Measurements from ENCODE around the gene INPP4A. TPM values are rescaled to one million over a fixed set of nuclear protein-coding genes. Genes with fewer than 3 reads are reported as not detected.
"Not testable (repeated sequence)": the region's sequence is repeated elsewhere in the genome, so short reads cannot be mapped to it uniquely, and the experiment has no call there.

INPP4A gene
- total and polyA plus RNA-seq, 7 experiments from 2014 or later: 51.4 to 165 (median 145) TPM

- Histone ChIP-seq H3K9me3 (ENCODE audit: control insufficient read depth in 2 of 3, low read length in 3 of 3) (no peaks in the 10 kb centered on the region), H3K4me3 (ENCODE audit: low read length) (no peak overlapping the region), H3K27ac (ENCODE audit: low read depth, low read length) (no peak overlapping the region), H3K27me3 (ENCODE audit: control insufficient read depth in 2 of 2, insufficient read depth in 2 of 2, low read length in 2 of 2) (no peaks in the 10 kb centered on the region), H3K36me3 (ENCODE audit: control insufficient read depth in 2 of 3, insufficient read depth in 3 of 3, low read length in 3 of 3) (no peaks in the 10 kb centered on the region), H3K4me1 (ENCODE audit: control insufficient read depth in 2 of 2, insufficient read depth in 2 of 2, low read length in 2 of 2) (no peaks in the 10 kb centered on the region)
- peaks cover 3 to 35% (median 16%) of the 10 kb centered on the region in 5 donors for H3K27me3 Mint-ChIP-seq
- H3K9me3 Mint-ChIP-seq: no peaks in the 10 kb centered on the region
- H3K36me3 Mint-ChIP-seq: no peaks in the 10 kb centered on the region
- intact Hi-C loops (cut with micrococcal nuclease): no loop called here
- no peak overlapping the region for H3K4me3 Mint-ChIP-seq
- DNase-seq (no peak), ATAC-seq (no peak)
- POLR2A ChIA-PET: no interaction called here
- H3K4me1 Mint-ChIP-seq: no peaks in the 10 kb centered on the region
- CTCF ChIA-PET: interaction anchor here (0.5 kb wide), 1 partner anchor 34 kb away, joined by 3 read pairs; no protein-coding TSS in a partner anchor
- H3K27ac Mint-ChIP-seq: no peak overlapping the region
Observed at GRCh38 chr2:98405301-98405700, 39.4 kb upstream of the INPP4A start.

GRCh38 chr2:98408155-98408554 lies 36.5 kb upstream of the INPP4A start:
- H3K27ac ChIP-seq (ENCODE audit: low read depth, low read length): no peak overlapping the region
- peaks cover 3 to 6% (median 5%) of the 10 kb centered on the region in 7 donors for H3K4me1 Mint-ChIP-seq
- H3K4me3 Mint-ChIP-seq: no peak overlapping the region
- POLR2A ChIA-PET: interaction anchor here (0.7 kb wide), 1 partner anchor 71 kb away, joined by 5 read pairs; no protein-coding TSS in a partner anchor
- H3K9me3 ChIP-seq (ENCODE audit: control insufficient read depth in 2 of 3, low read length in 3 of 3): no peaks in the 10 kb centered on the region
- H3K4me1 ChIP-seq (ENCODE audit: control insufficient read depth in 2 of 2, insufficient read depth in 2 of 2, low read length in 2 of 2): peaks cover 0 to 5% of the 10 kb centered on the region in 2 donors
- DNase-seq (no peak), ATAC-seq (no peak)
- no peaks in the 10 kb centered on the region for H3K27me3 ChIP-seq (ENCODE audit: control insufficient read depth in 2 of 2, insufficient read depth in 2 of 2, low read length in 2 of 2)
- intact Hi-C loops (cut with micrococcal nuclease): no loop called here
- no peaks in the 10 kb centered on the region for H3K36me3 ChIP-seq (ENCODE audit: control insufficient read depth in 2 of 3, insufficient read depth in 3 of 3, low read length in 3 of 3)
- CTCF ChIA-PET: interaction anchor here (0.6 to 1.1 kb wide), 3 partner anchors 127 to 429 kb away, joined by 3 to 4 read pairs (median 4); no protein-coding TSS in a partner anchor
- no peak overlapping the region for H3K4me3 ChIP-seq (ENCODE audit: low read length)
- H3K27ac Mint-ChIP-seq: no peak overlapping the region
- peaks cover 0 to 11% (median 0%) of the 10 kb centered on the region in 5 donors for H3K27me3 Mint-ChIP-seq
- H3K9me3 Mint-ChIP-seq: no peaks in the 10 kb centered on the region
- H3K36me3 Mint-ChIP-seq: no peaks in the 10 kb centered on the region

GRCh38 chr2:98412751-98413458 lies 31.8 kb upstream of the INPP4A start:
- H3K4me3 ChIP-seq (ENCODE audit: low read length): no peak overlapping the region
- H3K9me3 ChIP-seq (ENCODE audit: control insufficient read depth in 2 of 3, low read length in 3 of 3): no peaks in the 10 kb centered on the region
- ChIA-PET CTCF (interaction anchor here (0.7 to 2.6 kb wide), 20 partner anchors 10 to 1333 kb away, joined by 3 to 23 read pairs (median 3); no protein-coding TSS in a partner anchor), POLR2A (interaction anchor here (0.5 to 1.4 kb wide), 3 partner anchors 51 to 112 kb away, joined by 3 to 4 read pairs (median 3); no protein-coding TSS in a partner anchor)
- Mint-ChIP-seq H3K27ac (peak overlapping the region in 2 of 9 donors; percentile 44 to 46), H3K4me1 (peaks cover 4 to 14% (median 6%) of the 10 kb centered on the region in 7 donors), H3K27me3 (peaks cover 0 to 6% (median 0%) of the 10 kb centered on the region in 5 donors), H3K4me3 (no peak overlapping the region), H3K36me3 (peaks cover 0 to 6% (median 0%) of the 10 kb centered on the region in 5 donors), H3K9me3 (peaks cover 0 to 7% (median 2%) of the 10 kb centered on the region in 11 donors)
- intact Hi-C loops (cut with micrococcal nuclease): loop anchor here (1.0 to 2.0 kb wide), 15 partner anchors 25 to 654 kb away; partner anchors contain the start of gene INPP4A (in 1 of the 2)
- peak in 8 of 9 donors; percentile 48 to 80 (median 72) for DNase-seq
- peaks cover 0 to 5% of the 10 kb centered on the region in 2 donors for H3K4me1 ChIP-seq (ENCODE audit: control insufficient read depth in 2 of 2, insufficient read depth in 2 of 2, low read length in 2 of 2)
- ATAC-seq: peak; percentile 97
- H3K27ac ChIP-seq (ENCODE audit: low read depth, low read length): no peak overlapping the region
- H3K27me3 ChIP-seq (ENCODE audit: control insufficient read depth in 2 of 2, insufficient read depth in 2 of 2, low read length in 2 of 2): no peaks in the 10 kb centered on the region
- H3K36me3 ChIP-seq (ENCODE audit: control insufficient read depth in 2 of 3, insufficient read depth in 3 of 3, low read length in 3 of 3): no peaks in the 10 kb centered on the region

- H3K27ac ChIP-seq (ENCODE audit: low read depth, low read length); H3K36me3 ChIP-seq (ENCODE audit: control insufficient read depth in 2 of 3, insufficient read depth in 3 of 3, low read length in 3 of 3); H3K27ac Mint-ChIP-seq; intact Hi-C loops (cut with micrococcal nuclease); H3K4me3 ChIP-seq (ENCODE audit: low read length); H3K4me3 Mint-ChIP-seq; H3K27me3 ChIP-seq (ENCODE audit: control insufficient read depth in 2 of 2, insufficient read depth in 2 of 2, low read length in 2 of 2); H3K27me3 Mint-ChIP-seq; POLR2A ChIA-PET; H3K36me3 Mint-ChIP-seq; H3K9me3 ChIP-seq (ENCODE audit: control insufficient read depth in 2 of 3, low read length in 3 of 3); H3K4me1 ChIP-seq (ENCODE audit: control insufficient read depth in 2 of 2, insufficient read depth in 2 of 2, low read length in 2 of 2); DNase-seq; H3K9me3 Mint-ChIP-seq; ATAC-seq: not testable (repeated sequence)
- CTCF ChIA-PET: interaction anchor here (1.3 to 2.6 kb wide), 2 partner anchors 66 to 101 kb away, joined by 4 to 9 read pairs; no protein-coding TSS in a partner anchor
- H3K4me1 Mint-ChIP-seq: peaks cover 4 to 14% (median 6%) of the 10 kb centered on the region in 7 donors
Observed at GRCh38 chr2:98414246-98414645, 30.4 kb upstream of the INPP4A start.

GRCh38 chr2:98415719-98416248 lies 28.9 kb upstream of the INPP4A start:
- Mint-ChIP-seq H3K4me1 (peaks cover 4 to 14% (median 6%) of the 10 kb centered on the region in 7 donors), H3K27ac (peak overlapping the region in 3 of 9 donors; percentile 38 to 75 (median 59)), H3K4me3 (peak overlapping the region in 5 of 10 donors; percentile 7 to 46 (median 23))
- H3K36me3 Mint-ChIP-seq; H3K9me3 Mint-ChIP-seq; intact Hi-C loops (cut with micrococcal nuclease); H3K27ac ChIP-seq (ENCODE audit: low read depth, low read length); ATAC-seq; H3K9me3 ChIP-seq (ENCODE audit: control insufficient read depth in 2 of 3, low read length in 3 of 3); H3K4me1 ChIP-seq (ENCODE audit: control insufficient read depth in 2 of 2, insufficient read depth in 2 of 2, low read length in 2 of 2); H3K4me3 ChIP-seq (ENCODE audit: low read length); H3K36me3 ChIP-seq (ENCODE audit: control insufficient read depth in 2 of 3, insufficient read depth in 3 of 3, low read length in 3 of 3); H3K27me3 Mint-ChIP-seq; H3K27me3 ChIP-seq (ENCODE audit: control insufficient read depth in 2 of 2, insufficient read depth in 2 of 2, low read length in 2 of 2): not testable (repeated sequence)
- DNase-seq: peak in 5 of 9 donors; percentile 1 to 13 (median 9)
- ChIA-PET CTCF (interaction anchor here (0.6 to 2.2 kb wide), 7 partner anchors 14 to 383 kb away, joined by 3 to 10 read pairs (median 4); no protein-coding TSS in a partner anchor), POLR2A (interaction anchor here (0.6 kb wide), 1 partner anchor 120 kb away, joined by 5 read pairs; no protein-coding TSS in a partner anchor)

GRCh38 chr2:98416383-98417159 lies 28.1 kb upstream of the INPP4A start:
- Mint-ChIP-seq H3K36me3 (peaks cover 0 to 12% (median 0%) of the 10 kb centered on the region in 5 donors), H3K9me3 (peaks cover 0 to 11% (median 6%) of the 10 kb centered on the region in 11 donors), H3K4me3 (no peak overlapping the region), H3K4me1 (peaks cover 4 to 14% (median 6%) of the 10 kb centered on the region in 7 donors), H3K27ac (peak overlapping the region in 1 of 9 donors; percentile 36), H3K27me3 (peaks cover 0 to 3% (median 0%) of the 10 kb centered on the region in 5 donors)
- H3K4me1 ChIP-seq (ENCODE audit: control insufficient read depth in 2 of 2, insufficient read depth in 2 of 2, low read length in 2 of 2): peaks cover 0 to 5% of the 10 kb centered on the region in 2 donors
- CTCF ChIA-PET: interaction anchor here (0.6 to 2.2 kb wide), 4 partner anchors 13 to 156 kb away, joined by 3 to 10 read pairs (median 4); no protein-coding TSS in a partner anchor
- H3K4me3 ChIP-seq (ENCODE audit: low read length): no peak overlapping the region
- intact Hi-C loops (cut with micrococcal nuclease): no loop called here
- no peaks in the 10 kb centered on the region for H3K9me3 ChIP-seq (ENCODE audit: control insufficient read depth in 2 of 3, low read length in 3 of 3)
- no peak overlapping the region for H3K27ac ChIP-seq (ENCODE audit: low read depth, low read length)
- DNase-seq (no peak), ATAC-seq (no peak)
- H3K36me3 ChIP-seq (ENCODE audit: control insufficient read depth in 2 of 3, insufficient read depth in 3 of 3, low read length in 3 of 3): no peaks in the 10 kb centered on the region
- H3K27me3 ChIP-seq (ENCODE audit: control insufficient read depth in 2 of 2, insufficient read depth in 2 of 2, low read length in 2 of 2): no peaks in the 10 kb centered on the region
- POLR2A ChIA-PET: interaction anchor here (0.6 kb wide), 1 partner anchor 119 kb away, joined by 5 read pairs; no protein-coding TSS in a partner anchor

Measured in naive thymus-derived CD4-positive, alpha-beta T cell (primary cell).